ENCODE results near the gene IMPA2. TPM values are rescaled to one million over a fixed set of nuclear protein-coding genes. Genes with fewer than 3 reads are reported as not detected.
A peak's percentile ranks its signal among the peaks of the same experiment; 100 is the strongest.

IMPA2 gene
- polyA plus RNA-seq, 4 donors: 22.6 to 58.3 (median 36.8) TPM

DNA sequence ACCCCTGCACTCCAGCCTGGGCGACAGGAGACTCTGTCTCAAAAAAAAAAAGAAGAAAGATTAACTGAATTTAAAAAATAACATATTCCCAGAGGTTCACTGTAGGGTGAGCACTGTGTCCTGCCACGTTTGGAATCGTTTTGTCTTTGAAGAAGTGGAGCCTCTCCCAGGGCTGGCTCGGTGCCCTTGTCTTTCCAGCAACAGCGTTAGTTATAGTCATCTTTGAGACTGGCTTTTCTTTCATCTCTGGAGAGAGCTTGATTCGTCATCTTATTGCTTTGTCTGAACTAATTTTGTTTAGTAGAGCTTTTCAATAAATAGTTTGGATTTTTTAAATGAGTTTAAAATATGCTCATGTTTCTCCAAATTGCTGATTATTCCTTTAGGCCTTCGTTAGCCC lies 50.5 kb downstream of the IMPA2 start:
- Histone ChIP-seq H3K27ac (ENCODE audit: low read depth in 1 of 3, low read length in 2 of 3) (no peak overlapping the region), H3K27me3 (ENCODE audit: control insufficient read depth in 3 of 3, insufficient read depth in 3 of 3, low read length in 3 of 3) (no peaks in the 10 kb centered on the region), H3K9me3 (ENCODE audit: control insufficient read depth in 2 of 2, insufficient read depth in 1 of 2, low read depth in 1 of 2, low read length in 1 of 2) (no peaks in the 10 kb centered on the region), H3K4me3 (ENCODE audit: low read depth in 1 of 3, low read length in 3 of 3) (no peak overlapping the region), H3K4me1 (ENCODE audit: control insufficient read depth in 3 of 3, insufficient read depth in 2 of 3, low read depth in 1 of 3, low read length in 2 of 3) (no peaks in the 10 kb centered on the region), H3K36me3 (ENCODE audit: control insufficient read depth in 3 of 3, insufficient read depth in 2 of 3, low read depth in 1 of 3, low read length in 3 of 3) (peaks cover 0 to 36% (median 0%) of the 10 kb centered on the region in 3 donors)
- DNase-seq: no peak
- FAIRE-seq: no peak
- WGBS, 3 donors: 68 to 79% (median 79%) methylated on average over 7 of the region's 7 CpGs

DNA sequence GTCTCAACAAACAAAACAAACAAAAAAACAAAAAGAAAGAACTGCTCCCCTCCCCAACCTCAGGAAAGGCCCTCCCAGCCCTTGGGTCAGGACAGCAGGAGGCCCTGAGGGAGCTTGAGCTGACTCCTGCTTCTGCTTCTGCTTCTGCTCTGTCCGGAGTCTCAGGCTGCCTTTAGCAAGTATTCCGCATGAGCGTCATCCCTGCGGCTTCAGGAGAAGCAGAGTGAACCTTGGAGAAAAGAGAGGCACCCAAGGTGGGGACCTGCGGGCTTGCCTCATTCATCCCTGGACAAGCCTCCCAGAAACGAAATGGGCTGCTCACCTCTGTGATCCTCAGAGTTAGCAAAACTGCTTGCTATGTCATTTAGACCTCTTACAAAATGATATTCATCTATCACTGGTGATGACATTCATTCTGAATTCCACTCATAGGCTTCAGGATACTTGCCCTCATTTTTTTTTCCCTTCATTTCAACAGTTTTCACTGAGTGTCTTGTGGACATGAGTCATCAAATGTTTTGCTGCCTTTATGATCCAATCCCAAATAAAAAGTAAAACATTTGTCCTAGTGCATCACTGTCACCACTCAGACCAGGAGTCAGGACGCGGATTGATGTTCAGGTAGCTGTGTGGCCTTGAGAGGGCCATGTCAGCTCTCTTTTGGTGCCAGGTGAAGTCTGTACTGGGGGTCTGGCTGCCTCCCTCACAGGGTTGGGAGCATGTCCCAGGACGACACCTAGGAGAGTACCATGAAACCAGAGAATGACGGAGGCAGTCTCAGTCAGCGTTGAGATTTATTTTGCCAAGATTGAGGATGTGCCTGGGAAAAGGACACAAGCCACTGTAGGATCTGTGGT lies 51.7 kb downstream of the IMPA2 start:
- H3K36me3 ChIP-seq (ENCODE audit: control insufficient read depth in 3 of 3, insufficient read depth in 2 of 3, low read depth in 1 of 3, low read length in 3 of 3): peaks cover 0 to 32% (median 0%) of the 10 kb centered on the region in 3 donors
- H3K27me3 ChIP-seq (ENCODE audit: control insufficient read depth in 3 of 3, insufficient read depth in 3 of 3, low read length in 3 of 3): peaks cover 0 to 2% (median 0%) of the 10 kb centered on the region in 3 donors
- H3K9me3 ChIP-seq (ENCODE audit: control insufficient read depth in 2 of 2, insufficient read depth in 1 of 2, low read depth in 1 of 2, low read length in 1 of 2): no peaks in the 10 kb centered on the region
- H3K4me1 ChIP-seq (ENCODE audit: control insufficient read depth in 3 of 3, insufficient read depth in 2 of 3, low read depth in 1 of 3, low read length in 2 of 3): peaks cover 0 to under 1% (median 0%) of the 10 kb centered on the region in 3 donors
- FAIRE-seq (no peak), DNase-seq (no peak)
- no peak overlapping the region for H3K4me3 ChIP-seq (ENCODE audit: low read depth in 1 of 3, low read length in 3 of 3)
- WGBS, 3 donors: 88 to 93% (median 89%) methylated on average over 11 of the region's 11 CpGs
- no peak overlapping the region for H3K27ac ChIP-seq (ENCODE audit: low read depth in 1 of 3, low read length in 2 of 3)

DNA sequence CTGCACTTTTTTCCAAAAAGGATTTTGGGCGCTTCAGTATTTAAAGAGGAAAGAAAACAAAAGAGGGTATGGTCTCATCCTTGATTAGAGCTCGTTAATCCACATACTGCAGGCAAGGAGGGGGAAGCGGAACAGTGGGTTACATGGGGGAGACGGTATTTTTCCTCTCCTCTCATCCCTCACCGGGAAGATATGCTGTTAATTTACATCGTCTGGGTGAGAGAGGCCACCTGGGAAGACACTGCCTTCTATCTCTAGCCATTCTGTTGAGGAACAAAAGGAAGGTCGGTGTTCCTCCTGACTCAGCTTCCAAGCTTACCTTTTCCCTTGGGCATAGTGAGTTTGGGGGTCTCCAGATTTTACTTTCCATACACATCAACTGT lies 52.3 kb downstream of the IMPA2 start:
- Histone ChIP-seq H3K4me3 (ENCODE audit: low read depth in 1 of 3, low read length in 3 of 3) (no peak overlapping the region), H3K27ac (ENCODE audit: low read depth in 1 of 3, low read length in 2 of 3) (no peak overlapping the region), H3K9me3 (ENCODE audit: control insufficient read depth in 2 of 2, insufficient read depth in 1 of 2, low read depth in 1 of 2, low read length in 1 of 2) (no peaks in the 10 kb centered on the region), H3K4me1 (ENCODE audit: control insufficient read depth in 3 of 3, insufficient read depth in 2 of 3, low read depth in 1 of 3, low read length in 2 of 3) (peaks cover 0 to 5% (median 0%) of the 10 kb centered on the region in 3 donors), H3K36me3 (ENCODE audit: control insufficient read depth in 3 of 3, insufficient read depth in 2 of 3, low read depth in 1 of 3, low read length in 3 of 3) (peaks cover 0 to 26% (median 0%) of the 10 kb centered on the region in 3 donors), H3K27me3 (ENCODE audit: control insufficient read depth in 3 of 3, insufficient read depth in 3 of 3, low read length in 3 of 3) (peaks cover 0 to 6% (median 0%) of the 10 kb centered on the region in 3 donors)
- DNase-seq (no peak), FAIRE-seq (no peak)
- 80 to 86% (median 82%) methylated on average over 7 of the region's 7 CpGs for WGBS, 3 donors

DNA sequence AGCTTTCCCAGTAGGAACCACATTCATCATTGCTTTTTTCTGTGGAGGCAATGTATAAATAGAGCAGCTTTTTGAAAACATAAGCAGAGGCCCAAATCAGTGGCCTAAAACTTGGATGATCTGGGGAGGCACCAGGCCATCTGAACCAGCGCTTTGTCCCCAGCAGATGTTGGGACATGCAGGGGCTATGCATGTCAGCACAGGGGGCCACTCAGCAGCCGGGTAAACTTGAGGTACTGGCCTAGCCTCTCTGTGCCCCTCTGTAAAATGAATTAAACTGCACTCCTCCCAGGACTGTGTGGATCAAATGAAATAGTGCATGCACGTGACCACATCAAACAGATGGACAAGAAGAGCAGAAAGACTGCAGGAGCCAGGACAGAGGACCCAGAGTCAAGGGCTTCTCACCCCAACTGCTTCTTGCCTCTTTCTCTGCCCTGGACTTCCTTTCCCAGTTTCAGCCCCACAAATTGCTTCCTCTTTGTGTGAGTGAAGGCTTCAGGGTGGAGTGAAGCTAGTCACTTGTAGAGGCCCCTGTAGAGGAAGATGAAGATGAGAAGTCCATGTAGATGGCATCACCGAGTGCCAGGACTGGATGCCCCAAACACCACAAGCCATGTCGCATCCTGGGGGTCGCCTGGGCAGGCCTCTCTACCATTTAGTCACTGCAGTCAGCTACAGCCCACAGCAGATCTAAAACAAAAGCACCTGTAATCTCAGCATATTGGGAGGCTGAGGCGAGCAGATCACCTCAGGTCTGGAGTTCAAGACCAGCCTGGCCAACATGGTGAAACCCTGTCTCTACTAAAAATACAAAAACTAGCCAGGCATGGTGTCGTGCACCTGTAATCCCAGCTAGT lies 53.2 kb downstream of the IMPA2 start:
- no peak for DNase-seq
- no peak for FAIRE-seq

DNA sequence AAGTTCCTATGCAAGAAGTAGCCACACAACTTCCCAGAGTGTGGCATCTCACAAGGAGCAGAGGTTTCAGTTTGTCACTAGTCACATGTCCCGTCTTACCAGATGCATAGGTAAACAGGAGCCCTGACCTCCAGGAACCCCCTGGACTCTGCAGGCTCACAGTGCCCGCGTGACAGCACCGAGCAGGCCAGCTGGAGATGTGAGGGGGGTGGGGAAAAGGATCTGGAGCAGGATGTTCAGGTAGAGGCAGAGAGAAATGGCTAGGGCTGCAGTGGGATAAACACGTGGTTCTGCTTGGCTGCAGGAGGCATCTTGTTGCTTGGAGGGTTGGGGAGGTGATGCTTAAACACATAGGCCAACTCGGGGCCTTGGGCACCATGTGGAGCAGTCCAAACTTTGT lies 54.2 kb downstream of the IMPA2 start:
- Histone ChIP-seq H3K4me3 (ENCODE audit: low read depth in 1 of 3, low read length in 3 of 3) (no peak overlapping the region), H3K9me3 (ENCODE audit: control insufficient read depth in 2 of 2, insufficient read depth in 1 of 2, low read depth in 1 of 2, low read length in 1 of 2) (no peaks in the 10 kb centered on the region), H3K36me3 (ENCODE audit: control insufficient read depth in 3 of 3, insufficient read depth in 2 of 3, low read depth in 1 of 3, low read length in 3 of 3) (peaks cover 0 to 12% (median 0%) of the 10 kb centered on the region in 3 donors), H3K4me1 (ENCODE audit: control insufficient read depth in 3 of 3, insufficient read depth in 2 of 3, low read depth in 1 of 3, low read length in 2 of 3) (peaks cover 0 to 5% (median 0%) of the 10 kb centered on the region in 3 donors), H3K27ac (ENCODE audit: low read depth in 1 of 3, low read length in 2 of 3) (no peak overlapping the region), H3K27me3 (ENCODE audit: control insufficient read depth in 3 of 3, insufficient read depth in 3 of 3, low read length in 3 of 3) (peaks cover 0 to 6% (median 0%) of the 10 kb centered on the region in 3 donors)
- FAIRE-seq (no peak), DNase-seq (no peak)
- WGBS, 3 donors: 63 to 77% (median 73%) methylated on average over 6 of the region's 6 CpGs

More for the DNA sequence above, 53.2 kb downstream of the IMPA2 start:
- Histone ChIP-seq H3K4me1 (ENCODE audit: control insufficient read depth in 3 of 3, insufficient read depth in 2 of 3, low read depth in 1 of 3, low read length in 2 of 3) (peaks cover 0 to 5% (median 0%) of the 10 kb centered on the region in 3 donors), H3K27ac (ENCODE audit: low read depth in 1 of 3, low read length in 2 of 3) (no peak overlapping the region), H3K36me3 (ENCODE audit: control insufficient read depth in 3 of 3, insufficient read depth in 2 of 3, low read depth in 1 of 3, low read length in 3 of 3) (peaks cover 0 to 22% (median 0%) of the 10 kb centered on the region in 3 donors), H3K27me3 (ENCODE audit: control insufficient read depth in 3 of 3, insufficient read depth in 3 of 3, low read length in 3 of 3) (peaks cover 0 to 6% (median 0%) of the 10 kb centered on the region in 3 donors), H3K9me3 (ENCODE audit: control insufficient read depth in 2 of 2, insufficient read depth in 1 of 2, low read depth in 1 of 2, low read length in 1 of 2) (no peaks in the 10 kb centered on the region), H3K4me3 (ENCODE audit: low read depth in 1 of 3, low read length in 3 of 3) (no peak overlapping the region)
- WGBS, 3 donors: 86 to 94% (median 91%) methylated on average over 8 of the region's 8 CpGs

DNA sequence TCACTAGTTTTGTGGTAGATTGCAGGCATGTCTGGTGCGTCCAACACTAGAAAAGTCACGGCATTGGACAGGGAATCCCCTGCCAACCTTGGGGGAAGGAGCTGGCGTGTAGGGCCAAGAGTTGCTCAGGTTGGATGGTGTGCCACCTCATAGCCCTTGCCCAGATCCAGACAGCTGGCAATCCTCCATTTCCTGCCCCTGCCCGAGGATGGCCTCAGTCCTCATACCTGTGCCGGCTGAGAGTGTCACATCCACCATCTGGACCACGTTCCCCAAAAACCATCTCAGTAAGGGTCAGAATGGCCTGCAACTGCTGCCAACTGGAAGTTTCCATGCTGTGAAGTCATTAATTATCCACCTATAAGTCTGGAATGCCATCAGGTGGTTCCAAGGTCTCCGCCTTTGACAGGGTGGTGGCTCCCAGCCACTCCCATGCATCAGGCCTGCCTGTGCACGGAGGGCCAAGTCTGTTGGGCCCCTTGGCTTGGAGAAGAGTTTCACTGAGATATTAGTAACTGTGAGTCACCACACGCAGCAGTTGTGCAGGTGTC lies 55.0 kb downstream of the IMPA2 start:
- WGBS, 3 donors: 58 to 67% (median 64%) methylated on average over 9 of the region's 9 CpGs
- peak in 1 of 2 donors; percentile 42 for DNase-seq
- no peak overlapping the region for H3K27ac ChIP-seq (ENCODE audit: low read depth in 1 of 3, low read length in 2 of 3)

DNA sequence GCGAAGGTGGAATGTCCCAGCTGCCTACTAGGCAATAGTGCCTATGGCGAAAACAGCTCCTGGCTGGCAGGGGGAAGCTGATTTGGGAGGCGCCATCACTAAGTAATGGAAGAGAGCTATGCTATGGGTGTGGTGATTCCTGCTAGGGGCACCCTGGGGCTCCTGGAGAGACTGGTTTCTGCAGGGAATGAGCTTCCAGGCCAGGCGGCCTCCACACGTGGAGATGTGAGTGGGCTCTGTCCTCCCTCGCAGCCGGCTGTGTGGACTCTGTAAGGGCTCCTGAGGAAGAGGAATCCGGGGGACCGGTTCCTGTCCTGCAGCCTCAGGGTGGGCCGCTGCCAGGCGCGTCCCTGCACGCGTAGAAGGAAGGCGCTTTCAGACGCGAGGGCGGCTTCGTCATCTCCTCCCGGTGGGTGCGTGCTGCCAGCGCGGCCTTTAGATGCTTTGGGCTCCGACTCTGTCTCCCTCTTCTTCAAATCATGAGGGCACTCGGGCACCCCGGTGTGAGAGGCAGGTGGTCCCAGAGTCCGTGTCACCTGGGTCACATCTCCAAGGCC lies 56.9 kb downstream of the IMPA2 start:
- H3K9me3 ChIP-seq (ENCODE audit: control insufficient read depth in 2 of 2, insufficient read depth in 1 of 2, low read depth in 1 of 2, low read length in 1 of 2): no peaks in the 10 kb centered on the region
- WGBS, 3 donors: 22 to 33% (median 29%) methylated on average over 16 to 27 of the region's 27 CpGs
- no peak for FAIRE-seq
- peak in 1 of 2 donors; percentile 52 for DNase-seq
- H3K36me3 ChIP-seq (ENCODE audit: control insufficient read depth in 3 of 3, insufficient read depth in 2 of 3, low read depth in 1 of 3, low read length in 3 of 3): peaks cover 0 to 4% (median 0%) of the 10 kb centered on the region in 3 donors
- H3K4me3 ChIP-seq (ENCODE audit: low read depth in 1 of 3, low read length in 3 of 3): peak overlapping the region; percentile 3 to 57 (median 18)
- peaks cover 0 to 5% (median 0%) of the 10 kb centered on the region in 3 donors for H3K4me1 ChIP-seq (ENCODE audit: control insufficient read depth in 3 of 3, insufficient read depth in 2 of 3, low read depth in 1 of 3, low read length in 2 of 3)
- H3K27me3 ChIP-seq (ENCODE audit: control insufficient read depth in 3 of 3, insufficient read depth in 3 of 3, low read length in 3 of 3): peaks cover 0 to 6% (median 0%) of the 10 kb centered on the region in 3 donors
- no peak overlapping the region for H3K27ac ChIP-seq (ENCODE audit: low read depth in 1 of 3, low read length in 2 of 3)

More for the DNA sequence above, 55.0 kb downstream of the IMPA2 start:
- Histone ChIP-seq H3K4me3 (ENCODE audit: low read depth in 1 of 3, low read length in 3 of 3) (no peak overlapping the region), H3K27me3 (ENCODE audit: control insufficient read depth in 3 of 3, insufficient read depth in 3 of 3, low read length in 3 of 3) (peaks cover 0 to 6% (median 0%) of the 10 kb centered on the region in 3 donors), H3K36me3 (ENCODE audit: control insufficient read depth in 3 of 3, insufficient read depth in 2 of 3, low read depth in 1 of 3, low read length in 3 of 3) (peaks cover 0 to 7% (median 0%) of the 10 kb centered on the region in 3 donors), H3K4me1 (ENCODE audit: control insufficient read depth in 3 of 3, insufficient read depth in 2 of 3, low read depth in 1 of 3, low read length in 2 of 3) (peaks cover 0 to 5% (median 0%) of the 10 kb centered on the region in 3 donors), H3K9me3 (ENCODE audit: control insufficient read depth in 2 of 2, insufficient read depth in 1 of 2, low read depth in 1 of 2, low read length in 1 of 2) (no peaks in the 10 kb centered on the region)
- no peak for FAIRE-seq

Data from small intestine (tissue), 7 donors.